NCI-H524 (cell line): ENCODE results near the gene GSTO1.

ENCODE experiments used
- DNase-seq, 2 experiments: peaks; one replicate each; lab custom pipeline; 2025; lab: John Stamatoyannopoulos, UW

The GSTO1 gene

DNA sequence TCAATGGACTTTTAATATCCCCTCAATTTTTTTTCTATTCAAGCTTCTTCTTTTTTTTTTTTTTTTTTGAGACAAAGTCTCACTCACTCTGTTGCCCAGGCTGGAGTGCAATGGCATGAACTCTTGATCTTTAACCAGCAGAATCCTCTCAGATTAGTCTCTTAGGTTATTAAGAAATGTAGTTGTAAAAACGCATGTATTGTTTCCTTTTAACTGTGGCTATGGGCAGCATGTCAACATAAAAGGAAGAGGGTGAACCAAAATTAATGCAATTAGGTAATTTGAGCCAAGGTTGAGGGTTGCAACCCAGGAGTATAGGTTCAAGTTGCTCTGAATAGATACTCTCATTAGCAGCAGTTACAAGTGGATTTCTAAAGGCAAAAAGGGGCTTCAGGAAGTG lies 4.3 kb upstream of the GSTO1 start:
- no peak for DNase-seq

DNA sequence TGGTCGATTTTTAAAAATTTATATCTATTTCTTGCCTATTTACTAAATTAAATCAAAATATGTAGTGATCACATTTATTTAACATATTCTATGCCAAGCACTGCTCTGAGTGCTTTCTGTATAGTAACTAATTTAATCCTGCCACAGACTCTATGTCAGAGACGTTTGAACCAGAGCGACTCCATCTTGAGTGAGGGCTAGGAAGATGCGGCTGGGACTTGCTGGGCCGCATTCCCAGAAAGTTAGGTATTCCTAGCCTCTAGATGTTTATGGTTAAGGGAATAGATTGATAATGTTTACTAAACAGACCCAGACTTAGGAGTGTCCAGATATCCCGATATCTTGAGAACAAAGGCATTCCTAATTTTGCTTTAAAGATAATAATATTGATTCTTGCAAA lies 3.2 kb upstream of the GSTO1 start:
- DNase-seq = no peak

DNA sequence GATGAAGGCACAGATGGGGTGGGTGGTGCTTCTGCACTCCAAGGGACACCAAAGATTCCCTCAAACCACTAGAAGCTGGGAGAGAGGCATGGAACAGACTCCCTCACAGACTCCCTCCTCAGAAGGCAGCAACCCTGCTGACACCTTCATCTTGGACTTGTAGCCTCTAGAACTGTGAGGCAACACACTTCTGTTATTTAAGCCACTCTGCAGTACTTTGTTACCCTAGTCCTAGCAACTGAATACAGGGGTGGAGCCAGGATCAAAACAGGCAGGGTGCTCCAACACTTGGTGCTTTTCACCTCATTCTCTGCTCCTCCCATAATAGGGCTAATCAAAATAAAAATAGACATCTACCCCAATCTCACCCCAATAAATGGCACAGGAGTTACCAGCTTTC lies 2.3 kb upstream of the GSTO1 start:
- peak in 1 of 2 experiments; percentile 3 for DNase-seq

DNA sequence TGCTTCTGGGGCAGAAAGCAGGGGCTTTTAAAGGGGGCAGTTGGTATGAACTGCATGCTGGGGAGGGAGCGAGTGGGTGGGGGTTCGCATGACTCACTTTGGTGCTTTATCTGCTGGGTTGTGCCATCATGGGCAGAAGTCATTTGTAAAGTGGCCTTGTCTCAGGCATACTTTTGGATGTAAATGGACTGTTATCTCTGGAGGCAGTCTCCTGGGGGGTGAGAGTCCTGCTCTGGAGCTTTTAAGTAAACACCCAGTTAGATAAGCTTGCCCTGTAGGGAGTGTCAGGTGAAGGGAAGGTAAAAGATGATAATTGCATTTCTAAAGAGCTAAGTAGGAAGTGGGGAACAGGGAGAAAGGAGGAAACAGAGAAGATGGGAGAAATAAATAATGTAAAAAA lies 1.6 kb upstream of the GSTO1 start:
- DNase-seq = no peak

DNA sequence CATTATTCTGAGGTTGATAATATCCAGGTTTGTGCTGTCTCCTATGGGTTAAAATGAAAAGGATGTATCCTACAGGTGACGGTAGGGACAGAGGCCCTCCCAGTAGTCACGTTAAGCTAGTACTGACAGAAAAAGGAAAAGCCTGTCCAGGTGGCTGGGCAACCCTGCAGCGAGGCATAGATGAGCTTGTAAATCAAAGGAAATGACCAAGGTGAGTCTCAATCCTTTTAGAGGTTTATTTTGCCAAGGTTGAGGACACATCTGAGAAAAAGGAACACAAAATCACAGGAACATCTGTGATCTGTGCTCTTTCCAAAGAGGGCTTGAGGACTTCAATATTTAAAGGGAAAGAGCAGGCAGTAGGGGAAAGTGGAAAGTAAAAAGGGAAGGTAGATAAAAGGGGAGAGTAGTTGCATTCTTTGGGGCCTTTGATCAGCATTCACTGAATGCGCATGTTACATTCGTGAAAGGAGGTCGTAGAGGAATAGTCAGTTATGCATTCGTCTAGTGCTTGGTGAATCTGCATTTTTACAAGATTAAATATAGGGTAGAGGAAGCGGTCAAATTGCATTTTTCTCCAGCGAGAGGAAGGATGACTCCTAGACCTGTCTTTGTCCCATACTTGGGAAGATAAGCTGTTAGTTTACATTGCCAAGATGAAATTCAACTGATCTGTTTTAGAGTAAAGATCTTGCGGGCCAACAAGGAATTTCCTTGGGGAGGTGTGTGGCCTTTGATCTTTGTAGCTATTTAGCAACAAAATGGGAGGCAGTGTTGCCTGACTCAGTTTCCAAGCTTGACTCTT lies 884 bp upstream of the GSTO1 start:
- no peak for DNase-seq

DNA sequence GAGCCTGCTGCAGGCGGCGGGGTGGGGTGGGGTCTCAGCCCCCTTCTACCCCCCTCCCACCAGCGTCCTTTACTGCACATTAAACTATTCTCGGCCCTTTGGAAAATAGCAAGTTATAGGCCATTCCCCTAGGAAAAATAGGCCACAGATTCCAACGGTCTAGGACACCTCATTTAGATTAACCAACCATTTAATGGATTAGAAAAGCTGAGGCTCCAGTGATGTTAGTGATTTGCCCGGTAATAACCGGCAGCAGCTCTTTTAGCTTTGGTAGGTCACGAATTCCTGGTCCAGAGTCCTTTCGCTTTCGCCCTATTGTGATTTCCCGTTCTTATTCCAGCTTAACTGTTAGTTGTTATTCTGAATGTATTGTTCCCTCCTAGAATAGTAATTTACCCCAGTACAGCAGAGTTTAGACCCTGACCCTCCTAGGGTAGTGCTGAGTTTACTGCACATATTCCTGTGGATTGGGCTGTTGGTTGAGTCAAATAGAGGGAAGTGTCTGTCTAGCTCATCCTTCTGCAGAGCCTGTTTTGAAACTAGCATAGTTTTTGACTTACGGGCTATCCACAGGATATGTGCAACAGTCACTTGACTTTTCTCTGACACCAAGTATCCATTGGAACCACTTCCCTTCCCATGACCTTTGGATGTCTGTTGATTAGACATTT lies 754 bp downstream of the GSTO1 start:
- DNase-seq = no peak

DNA sequence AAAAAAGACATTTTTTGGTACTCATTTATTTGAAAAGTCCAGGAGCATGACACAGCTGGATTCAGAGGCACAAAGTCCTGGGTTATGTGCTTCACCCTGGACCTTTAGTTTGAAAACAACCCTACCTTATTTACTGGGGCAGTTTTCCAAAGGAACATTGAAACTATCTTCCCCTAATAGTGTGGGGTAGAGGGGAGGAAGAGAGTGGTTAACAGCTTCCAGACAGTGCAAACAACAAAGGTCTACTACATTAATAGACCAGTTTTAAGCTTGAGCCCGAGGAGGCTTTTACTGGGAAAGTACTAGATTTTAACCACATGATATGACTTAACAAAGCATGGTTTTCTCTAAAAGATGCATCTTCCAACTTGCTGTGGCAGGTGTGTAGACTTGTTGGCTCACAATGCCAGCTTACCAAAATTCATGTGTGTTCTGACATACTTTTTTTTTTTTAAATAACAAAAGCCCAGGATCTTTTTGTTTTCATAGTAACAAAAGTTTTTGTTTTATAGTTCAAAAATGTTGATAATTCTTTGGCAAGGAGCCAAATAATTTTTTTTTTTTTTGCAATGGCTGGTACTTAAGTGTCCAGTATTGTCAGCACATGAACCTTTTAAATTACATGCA lies 1.8 kb downstream of the GSTO1 start:
- peak in 1 of 2 experiments; percentile 1 for DNase-seq

DNA sequence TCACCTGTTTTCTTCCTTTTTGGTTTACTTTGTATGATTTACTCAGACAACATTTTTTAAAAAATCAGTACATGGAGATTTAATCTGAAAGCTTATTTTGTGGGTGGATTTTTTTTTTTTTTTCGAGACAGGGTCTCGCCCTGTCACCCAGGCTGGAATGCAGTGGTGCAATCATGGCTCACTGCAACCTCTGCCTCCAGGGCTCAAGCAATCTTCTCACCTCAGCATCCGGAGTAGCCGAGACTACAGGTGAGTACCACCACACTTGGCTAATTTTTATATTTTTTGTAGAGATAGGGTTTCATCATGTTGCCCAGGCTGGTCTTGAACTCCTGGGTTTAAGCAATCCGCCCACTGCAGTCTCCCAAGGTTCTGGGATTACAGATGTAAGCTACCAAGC lies 2.5 kb downstream of the GSTO1 start:
- no peak for DNase-seq

DNA sequence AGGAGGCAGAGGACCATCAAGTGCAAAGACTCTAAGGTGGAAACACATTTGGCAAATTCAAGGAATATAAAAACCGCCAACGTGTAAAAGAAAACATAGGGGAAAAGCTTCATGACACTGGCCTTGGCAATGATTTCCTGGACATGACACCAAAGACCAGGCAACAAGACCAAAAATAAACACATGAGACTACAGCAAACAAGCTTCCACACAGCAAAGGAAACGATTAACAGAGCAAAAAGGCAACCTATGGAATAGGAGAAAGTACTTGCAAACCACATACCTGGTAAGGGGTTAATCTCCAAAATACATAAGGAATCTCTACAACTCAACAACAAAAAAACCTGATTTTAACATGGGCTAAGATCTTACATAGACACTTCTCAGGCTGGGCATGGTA lies 3.5 kb downstream of the GSTO1 start:
- no peak for DNase-seq

DNA sequence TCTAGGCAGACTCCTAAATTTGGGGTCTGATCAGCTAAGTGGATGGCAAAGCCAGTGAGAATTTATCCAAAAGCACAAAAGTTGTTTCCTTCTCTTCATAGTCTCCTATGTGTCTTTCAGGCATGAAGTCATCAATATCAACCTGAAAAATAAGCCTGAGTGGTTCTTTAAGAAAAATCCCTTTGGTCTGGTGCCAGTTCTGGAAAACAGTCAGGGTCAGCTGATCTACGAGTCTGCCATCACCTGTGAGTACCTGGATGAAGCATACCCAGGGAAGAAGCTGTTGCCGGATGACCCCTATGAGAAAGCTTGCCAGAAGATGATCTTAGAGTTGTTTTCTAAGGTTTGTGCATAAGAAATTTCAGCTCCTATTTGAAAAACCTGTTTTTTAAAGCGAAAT lies 4.8 kb downstream of the GSTO1 start:
- no peak for DNase-seq

DNA sequence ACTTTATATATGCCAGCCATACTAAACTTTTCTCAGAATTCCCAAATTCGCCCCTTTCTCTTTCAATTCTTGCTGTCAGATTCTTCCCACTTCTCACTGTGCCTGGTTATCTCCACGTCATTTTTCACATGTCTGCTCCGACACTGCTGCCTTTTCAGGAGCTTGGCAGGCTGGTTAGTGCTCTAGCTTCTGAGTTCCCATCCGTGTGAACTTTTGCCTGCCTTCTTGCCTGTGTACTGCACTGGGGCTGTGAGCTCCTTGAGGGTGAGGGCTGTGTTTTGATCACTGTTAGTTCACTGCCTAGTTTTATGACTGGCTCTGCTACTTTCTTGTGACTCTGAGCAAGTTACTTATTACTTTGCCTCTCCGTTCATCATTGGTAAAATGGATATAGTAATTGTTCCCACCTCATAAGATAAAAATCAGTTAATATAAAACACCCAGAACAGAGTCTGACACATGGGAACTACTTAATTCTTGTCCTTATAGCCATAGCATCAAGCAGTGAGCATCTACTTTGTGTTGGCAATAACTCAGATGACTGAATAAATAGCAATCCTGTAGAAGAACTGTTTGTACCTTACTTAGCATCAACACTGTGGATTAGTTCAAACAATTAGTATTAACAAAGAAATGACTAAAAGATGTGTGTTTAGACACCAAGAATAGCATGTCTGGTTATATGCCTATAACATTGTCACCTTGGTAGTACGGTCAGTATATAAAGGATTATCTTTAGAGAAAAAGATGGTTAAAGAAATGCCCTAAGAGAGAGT lies 5.5 kb downstream of the GSTO1 start:
- no peak for DNase-seq

DNA sequence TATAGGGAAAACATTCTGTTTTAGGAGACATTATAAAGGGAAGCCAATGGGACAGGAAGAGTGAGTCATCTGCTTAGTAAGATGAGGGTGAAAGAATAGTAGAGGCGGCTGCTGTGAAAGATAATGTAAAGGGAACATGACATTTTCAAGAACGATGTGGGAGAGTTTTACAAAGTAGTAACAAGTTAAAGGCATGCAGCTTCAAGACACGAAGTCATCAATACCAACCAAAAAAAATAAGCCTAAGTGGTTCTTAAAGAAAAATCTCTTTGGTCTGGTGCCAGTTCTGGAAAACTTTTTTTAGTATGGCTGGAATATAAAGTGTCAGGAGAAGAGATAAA lies 6.1 kb downstream of the GSTO1 start:
- no peak for DNase-seq

DNA sequence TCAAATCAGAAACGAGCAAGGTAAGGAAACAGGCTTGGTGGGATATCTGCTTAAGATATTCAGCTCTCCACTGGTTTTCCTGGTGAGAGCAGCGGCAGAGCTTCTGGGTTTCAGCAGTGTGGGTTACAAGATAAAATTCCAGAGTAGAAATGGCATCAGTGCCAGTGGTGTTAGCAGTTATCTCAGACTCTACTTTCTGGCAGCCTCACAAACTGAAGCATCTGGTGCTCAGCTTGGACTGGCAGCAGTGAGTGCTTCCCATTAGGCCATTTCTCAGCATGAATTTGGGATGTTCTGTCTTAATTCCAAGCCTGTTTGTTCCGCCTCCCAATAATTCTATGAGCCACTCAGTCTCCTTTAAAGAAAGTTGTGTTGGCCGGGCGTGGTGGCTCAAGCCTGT lies 7.4 kb downstream of the GSTO1 start:
- no peak for DNase-seq

DNA sequence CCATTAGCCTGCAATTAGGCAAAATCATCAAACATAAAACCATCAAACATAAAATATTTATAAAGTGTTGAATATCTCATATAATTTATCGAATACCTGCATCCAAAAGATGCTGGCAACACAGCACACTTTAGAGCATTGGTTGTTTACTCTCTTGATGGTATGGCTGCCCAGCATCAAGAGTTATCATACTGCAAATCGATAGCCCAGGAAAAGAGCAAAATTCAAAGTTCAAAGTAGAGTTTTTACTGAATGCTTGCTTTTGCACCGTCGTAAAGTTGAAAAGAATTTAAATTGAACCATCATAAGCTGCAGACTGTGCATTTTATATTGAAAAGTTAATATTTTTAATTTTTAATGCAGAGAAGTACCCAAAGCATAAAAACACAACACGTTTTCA lies 10.1 kb downstream of the GSTO1 start:
- no peak for DNase-seq

DNA sequence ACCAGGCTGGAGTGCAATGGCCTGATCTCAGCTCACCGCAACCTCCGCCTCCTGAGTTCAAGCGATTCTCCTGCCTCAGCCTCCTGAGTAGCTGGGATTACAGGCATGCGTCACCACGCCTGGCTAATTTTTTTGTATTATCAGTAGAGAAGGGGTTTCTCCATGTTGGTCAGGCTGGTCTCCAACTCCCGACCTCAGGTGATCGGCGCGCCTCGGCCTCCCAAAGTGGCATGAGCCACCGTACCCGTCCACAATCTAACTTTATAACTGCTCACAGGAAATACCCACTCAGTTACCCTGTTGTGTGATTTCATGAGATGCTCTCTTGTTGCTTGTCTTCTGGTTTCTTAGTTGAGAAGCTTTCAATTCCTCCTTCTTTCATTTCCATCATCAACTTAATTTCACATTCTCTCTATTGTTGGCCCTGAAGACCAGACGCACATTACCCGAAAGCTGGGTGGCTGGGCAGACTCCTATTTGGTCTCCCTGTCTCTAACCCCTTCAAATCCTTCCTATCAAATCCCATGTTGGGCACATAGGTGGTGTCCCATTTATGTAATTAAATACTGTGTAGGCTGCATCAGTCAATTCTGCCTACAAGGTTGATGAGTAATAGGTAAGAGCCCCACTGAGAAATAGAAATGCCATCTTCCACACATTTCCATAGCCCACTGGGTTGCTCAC lies 13.2 kb downstream of the GSTO1 start:
- DNase-seq = no peak

DNA sequence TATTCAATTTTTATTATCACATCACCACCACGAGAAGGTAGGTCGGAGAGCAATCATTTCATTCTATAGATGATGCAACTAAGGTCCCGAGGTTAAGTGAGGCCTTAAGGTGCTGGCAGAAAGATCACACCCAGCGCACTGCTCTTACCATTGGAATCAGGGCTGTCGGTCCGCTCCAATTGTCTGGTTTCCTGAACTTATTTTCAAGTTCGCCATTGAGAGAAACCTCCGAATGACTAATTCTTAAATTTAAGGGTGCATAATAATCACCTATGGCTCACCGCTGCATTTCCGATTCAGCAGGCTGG lies 13.7 kb downstream of the GSTO1 start:
- no peak for DNase-seq

DNA sequence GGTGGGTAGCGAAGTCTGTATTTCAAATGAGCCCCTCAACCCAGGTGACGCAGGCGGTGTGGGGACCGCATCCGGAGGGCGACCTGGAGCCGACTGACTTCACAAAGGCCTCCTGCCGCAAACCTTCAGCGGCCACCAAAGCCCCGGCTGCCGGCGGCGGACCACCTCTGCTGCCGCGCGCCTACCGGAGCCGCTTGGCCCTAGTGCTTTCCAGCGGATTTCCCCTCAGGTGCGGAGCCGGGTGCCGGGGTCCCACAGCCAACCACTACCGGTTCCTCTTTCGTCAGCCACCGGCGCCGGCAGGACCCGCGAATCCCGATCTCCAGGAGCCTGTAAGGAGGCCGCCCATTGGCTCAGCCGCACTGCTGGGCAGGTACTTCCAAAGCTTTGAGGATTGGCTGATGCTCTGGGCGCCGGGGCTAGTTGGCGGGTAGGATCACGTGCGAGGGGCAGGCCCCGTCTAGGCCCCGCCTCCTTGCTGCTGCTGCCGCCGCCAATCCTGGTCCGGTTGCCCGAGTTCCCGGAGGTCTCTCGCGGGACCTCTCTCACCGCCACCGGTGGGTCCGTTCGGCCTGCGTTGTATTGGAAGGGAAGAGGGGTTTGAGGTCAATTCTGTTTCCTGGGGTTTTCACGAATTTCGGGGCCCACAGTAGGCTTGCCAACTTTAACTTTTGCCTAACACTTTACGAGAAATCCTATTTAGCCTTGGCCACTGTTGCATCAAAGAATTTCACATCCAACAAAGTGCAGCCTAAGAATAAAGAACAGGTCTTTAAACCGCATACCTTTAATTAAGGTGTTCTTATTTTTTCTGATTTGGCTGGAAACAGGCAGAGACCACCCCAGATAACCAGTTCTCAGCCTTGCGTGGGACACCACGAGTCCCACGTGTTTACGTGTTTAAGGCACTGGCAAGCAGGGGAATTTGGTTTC lies 14.3 kb downstream of the GSTO1 start, which contains the start of gene GSTO2:
Gene GSTO2, plus strand, starts transcription at position 472 of the 933 bp plus-strand sequence. CDS start 5,732 bp downstream, outside the sequence.
- peak; percentile 83 to 91 for DNase-seq

DNA sequence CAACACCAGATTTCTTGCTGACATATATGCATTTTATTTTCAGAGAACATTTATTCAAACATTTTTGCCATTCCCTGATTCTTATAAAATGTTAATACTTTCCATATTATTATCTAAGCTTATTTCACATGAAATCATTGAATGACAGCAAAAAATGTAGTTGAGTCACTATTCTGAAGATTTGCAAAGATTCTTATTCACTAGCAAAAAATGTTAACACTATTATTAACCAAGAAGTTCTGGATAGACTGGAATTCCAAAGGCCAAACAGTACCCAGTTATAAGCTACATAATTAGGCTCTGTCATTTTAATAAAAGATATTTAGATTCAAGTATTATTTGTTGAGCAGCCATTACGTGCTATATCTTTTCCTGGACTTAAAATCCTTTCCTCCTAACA lies 18.6 kb downstream of the GSTO1 start:
- DNase-seq = no peak

DNA sequence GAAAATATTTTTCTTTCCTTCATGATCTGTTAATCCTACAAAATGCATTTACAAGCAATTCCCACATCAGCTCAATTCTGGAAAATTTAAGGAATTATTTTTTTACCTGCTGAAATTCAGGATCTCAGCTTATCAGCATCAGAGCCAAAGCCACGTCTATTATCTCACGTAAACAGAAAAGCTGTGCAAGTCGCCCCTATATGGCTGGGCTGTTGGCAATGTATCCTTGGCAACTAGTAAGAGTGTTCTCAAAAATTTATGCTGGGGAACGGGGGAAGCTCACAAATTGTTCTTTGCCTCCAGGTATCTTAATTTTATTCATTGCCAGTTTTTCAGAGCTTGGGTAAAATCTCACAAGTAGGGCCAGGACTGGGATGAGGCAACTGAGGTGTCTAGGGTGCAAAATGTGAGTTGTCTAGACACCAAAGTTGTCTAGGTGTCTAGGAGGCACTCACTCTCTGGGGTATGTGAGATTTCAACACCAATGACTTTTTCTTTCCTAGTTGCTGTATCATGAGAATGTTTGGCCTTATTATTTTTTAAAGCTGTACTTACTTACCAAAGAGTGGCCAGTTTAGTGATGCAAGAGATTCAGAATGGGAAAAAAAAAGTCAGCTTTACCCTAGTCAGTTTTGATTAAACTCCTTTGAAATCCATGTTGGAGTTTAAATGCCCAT lies 19.3 kb downstream of the GSTO1 start:
- DNase-seq = no peak
